SW 1271 (cell line): Measurements from ENCODE around the gene AMBP.

Experiments
- DNase-seq, 2 experiments: peaks; one replicate each; lab custom pipeline; 2025; lab: John Stamatoyannopoulos, UW

AMBP gene

GRCh38 chr9:114072184-114073140 lies 5.6 kb downstream of the AMBP start:
- no peak for DNase-seq

GRCh38 chr9:114071197-114071795 lies 6.8 kb downstream of the AMBP start:
- no peak for DNase-seq

- DNase-seq, result no peak
These were observed 7.7 kb downstream of the AMBP start for GRCh38 chr9:114070188-114071103.

GRCh38 chr9:114069476-114070187 lies 8.5 kb downstream of the AMBP start:
- DNase-seq, result no peak

GRCh38 chr9:114065304-114065703 lies 12.8 kb downstream of the AMBP start:
- no peak for DNase-seq

- DNase-seq, result no peak
These were observed 16.1 kb downstream of the AMBP start for GRCh38 chr9:114061830-114062474.

GRCh38 chr9:114061292-114061691 lies 16.8 kb downstream of the AMBP start:
- no peak for DNase-seq

- no peak for DNase-seq
These were observed 17.4 kb downstream of the AMBP start for GRCh38 chr9:114060711-114061110.

- DNase-seq, result no peak
These were observed 18.0 kb downstream of the AMBP start for GRCh38 chr9:114060070-114060469.

- no peak for DNase-seq
These were observed 18.9 kb downstream of the AMBP start for GRCh38 chr9:114059047-114059803.

- DNase-seq, result no peak
These were observed 19.4 kb downstream of the AMBP start for GRCh38 chr9:114058688-114059046.

- DNase-seq, result no peak
These were observed 20.8 kb downstream of the AMBP start for GRCh38 chr9:114057161-114057885.

GRCh38 chr9:114056527-114056926 lies 21.6 kb downstream of the AMBP start:
- DNase-seq, result no peak

- DNase-seq, result no peak
These were observed 22.2 kb downstream of the AMBP start for GRCh38 chr9:114055894-114056293.

GRCh38 chr9:114055061-114055460 lies 23.0 kb downstream of the AMBP start:
- DNase-seq, result no peak

GRCh38 chr9:114054191-114054690 lies 23.9 kb downstream of the AMBP start:
- DNase-seq, result no peak

GRCh38 chr9:114053246-114054005 lies 24.7 kb downstream of the AMBP start:
- no peak for DNase-seq

- DNase-seq, result no peak
These were observed 26.4 kb downstream of the AMBP start for GRCh38 chr9:114051706-114052105.

- no peak for DNase-seq
These were observed 26.8 kb downstream of the AMBP start for GRCh38 chr9:114051281-114051680.
